Right lobe of liver (tissue), 6 donors: ENCODE measurements around the gene SNX8. TPM values are rescaled to one million over a fixed set of nuclear protein-coding genes. Genes with fewer than 3 reads are reported as not detected.
"Not testable (repeated sequence)": the region's sequence is repeated elsewhere in the genome, so short reads cannot be mapped to it uniquely, and the experiment has no call there.

ENCODE experiments used
- ATAC-seq, 4 donors: fragments of 200-7000 bp; cut with Tn5 transposase; one replicate each; pipeline ENCODE4 v1.9.1; 2020; ENCODE audit warnings: mild to moderate bottlenecking in 4 of 4, moderate library complexity in 4 of 4
- DNase-seq, 3 donors: peaks; one replicate each; pipeline ENCODE4 v3.0.0-alpha.2; 2020
- H3K27ac ChIP-seq, 3 donors: fragments of 200-600 bp; one replicate each; pipeline ENCODE4 v1.8.0; 2022
- H3K27me3 ChIP-seq, 2 donors: fragments of 200-600 bp; one replicate each; pipeline ENCODE4 v1.8.0; 2022
- H3K36me3 ChIP-seq, 4 donors: fragments of 200-600 bp; sonication (generic) in 1 of 4; one replicate each; pipeline versions ENCODE4 v1.5.1 to v1.8.0; 2017 to 2022; ENCODE audit warnings: control low read depth in 1 of 4
- H3K4me1 ChIP-seq, 4 donors: fragments of 200-600 bp; sonication (generic) in 1 of 4; one replicate each; pipeline versions ENCODE4 v1.5.1 to v1.8.0; 2017 to 2022; ENCODE audit warnings: control low read depth in 1 of 4
- H3K4me3 ChIP-seq, 3 donors: fragments of 200-600 bp; one replicate each; pipeline ENCODE4 v1.8.0; 2022
- H3K9me3 ChIP-seq, 4 donors: fragments of 200-600 bp; sonication (generic) in 1 of 4; one replicate each; pipeline versions ENCODE4 v1.5.1 to v1.8.0; 2017 to 2022; ENCODE audit warnings: control low read depth in 1 of 4
- POLR2A ChIP-seq: fragments of 450-650 bp; IDR thresholded peaks from one replicate; pipeline ENCODE4 v1.6.1; 2017; ENCODE audit warnings: antibody characterized with exemption, mild to moderate bottlenecking
- WGBS: methylation state at CpG from one replicate; pipeline ENCODE4 v1.1.6; 2018; ENCODE audit warnings: low coverage, low lambda C conversion rate; ENCODE audit not compliant: insufficient coverage; ENCODE audit errors: missing lambda C conversion rate; 5-methylcytosine and 5-hydroxymethylcytosine counted together
- intact Hi-C, 2 donors: fragments of 100-400 bp; cut with DNase I; formaldehyde crosslinking; loops; one replicate each; pipeline versions ENCODE4 v1.11.2 to v1.14.1; 2022
- total RNA-seq, 6 experiments: library from RNA; depleted of rRNA in 2 of 6; stranded (reverse); fragments of >200 nt in 2 of 6; fragmentation: NEBNext Ultra II Directional in 3 of 6; extraction: Animal tissue kit (Norgen Biotek cat#: 25700) in 3 of 6; gene quantifications; one replicate each; pipeline versions ENCODE4 v1.1.0 to v1.2.4, GENCODE V29; 2016 to 2023
- TF ChIP-seq, protein P1 (sequence below), 4 donors: fragments of 200-600 bp in 3 of 4; fragments of 450-650 bp in 1 of 4; IDR thresholded peaks; one replicate each; pipeline versions ENCODE4 v1.5.1 to v1.8.0; 2016 to 2022; ENCODE audit warnings: antibody characterized with exemption in 4 of 4, mild to moderate bottlenecking in 2 of 4
- donor health status: DM: no; HTN: yes; CAD: no.
- donor health status: DM: no; HTN: no; CAD: no.
- donor health status: DM: no; HTN: no; CAD: no.
- donor health status: DM: no; HTN: yes; CAD: no.
- donor health status: DM: no; HTN: yes; CAD: no.

Gene SNX8
- total RNA-seq, 6 experiments from 2014 or later = 9.1 to 26.2 (median 13.0) TPM

- TF ChIP-seq, protein P1, sequence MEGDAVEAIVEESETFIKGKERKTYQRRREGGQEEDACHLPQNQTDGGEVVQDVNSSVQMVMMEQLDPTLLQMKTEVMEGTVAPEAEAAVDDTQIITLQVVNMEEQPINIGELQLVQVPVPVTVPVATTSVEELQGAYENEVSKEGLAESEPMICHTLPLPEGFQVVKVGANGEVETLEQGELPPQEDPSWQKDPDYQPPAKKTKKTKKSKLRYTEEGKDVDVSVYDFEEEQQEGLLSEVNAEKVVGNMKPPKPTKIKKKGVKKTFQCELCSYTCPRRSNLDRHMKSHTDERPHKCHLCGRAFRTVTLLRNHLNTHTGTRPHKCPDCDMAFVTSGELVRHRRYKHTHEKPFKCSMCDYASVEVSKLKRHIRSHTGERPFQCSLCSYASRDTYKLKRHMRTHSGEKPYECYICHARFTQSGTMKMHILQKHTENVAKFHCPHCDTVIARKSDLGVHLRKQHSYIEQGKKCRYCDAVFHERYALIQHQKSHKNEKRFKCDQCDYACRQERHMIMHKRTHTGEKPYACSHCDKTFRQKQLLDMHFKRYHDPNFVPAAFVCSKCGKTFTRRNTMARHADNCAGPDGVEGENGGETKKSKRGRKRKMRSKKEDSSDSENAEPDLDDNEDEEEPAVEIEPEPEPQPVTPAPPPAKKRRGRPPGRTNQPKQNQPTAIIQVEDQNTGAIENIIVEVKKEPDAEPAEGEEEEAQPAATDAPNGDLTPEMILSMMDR (IDR thresholded peaks at IDR 0.05) = no peak
- no peak for TF ChIP-seq POLR2A
- Histone ChIP-seq H3K4me1 (peaks cover 0 to 11% (median 0%) of the 10 kb centered on the region in 4 donors), H3K4me3 (no peak overlapping the region), H3K27ac (no peak overlapping the region), H3K27me3 (no peaks in the 10 kb centered on the region), H3K36me3 (no peaks in the 10 kb centered on the region), H3K9me3 (no peaks in the 10 kb centered on the region)
- 94% methylated on average over 7 of the region's 12 CpGs for WGBS
- ATAC-seq (no peak), DNase-seq (no peak)
- intact Hi-C loops = loop anchor here in 1 of 2 donors (10.0 kb wide), 1 partner anchor 106 kb away; the partner anchor contains the start of genes MRM2 and NUDT1
Observed at GRCh38 chr7:2350861-2351260, 36.6 kb upstream of the SNX8 start.

DNA sequence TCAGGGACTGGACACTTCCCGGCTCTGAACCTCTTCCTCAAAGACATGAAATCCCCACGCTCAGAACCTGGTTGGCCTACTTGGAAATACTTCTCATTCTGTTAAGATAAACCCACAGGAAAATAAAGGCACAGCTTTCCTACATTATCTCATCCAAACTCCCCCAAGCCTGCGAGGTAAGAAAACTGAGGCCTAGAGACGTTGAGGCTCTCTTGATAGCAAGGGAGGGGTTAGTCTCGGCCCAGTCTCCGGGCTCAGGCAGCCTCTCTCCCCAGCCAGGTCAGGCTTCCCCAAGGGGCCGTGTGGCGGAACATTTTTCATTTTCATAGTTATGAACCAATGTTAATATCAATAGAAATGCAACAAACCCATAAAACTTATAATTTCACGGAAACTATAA is 35.8 kb upstream of the SNX8 start:
- Histone ChIP-seq H3K36me3 (no peaks in the 10 kb centered on the region), H3K27ac (no peak overlapping the region), H3K27me3 (no peaks in the 10 kb centered on the region), H3K4me1 (peaks cover 0 to 9% (median 0%) of the 10 kb centered on the region in 4 donors), H3K9me3 (no peaks in the 10 kb centered on the region), H3K4me3 (no peak overlapping the region)
- intact Hi-C loops = loop anchor here in 1 of 2 donors (10.0 kb wide), 1 partner anchor 105 kb away; the partner anchor contains the start of genes MRM2 and NUDT1
- no peak for DNase-seq
- WGBS = 82% methylated on average over 8 of the region's 9 CpGs
- TF ChIP-seq POLR2A = no peak
- TF ChIP-seq, protein P1 (IDR thresholded peaks at IDR 0.05) = no peak
- no peak for ATAC-seq

- H3K4me1 ChIP-seq, H3K36me3 ChIP-seq, intact Hi-C loops, H3K27ac ChIP-seq, DNase-seq, H3K4me3 ChIP-seq, ATAC-seq, H3K9me3 ChIP-seq, H3K27me3 ChIP-seq: not testable (repeated sequence)
- 56% methylated on average over 8 of the region's 15 CpGs for WGBS
Observed at GRCh38 chr7:2347351-2348063, 33.3 kb upstream of the SNX8 start.

GRCh38 chr7:2336626-2337299 is 22.5 kb upstream of the SNX8 start:
- DNase-seq (no peak), ATAC-seq (no peak)
- H3K9me3 ChIP-seq = no peaks in the 10 kb centered on the region
- no peaks in the 10 kb centered on the region for H3K4me1 ChIP-seq
- 89% methylated on average over 15 of the region's 20 CpGs for WGBS
- intact Hi-C loops = no loop called here
- no peaks in the 10 kb centered on the region for H3K36me3 ChIP-seq
- no peaks in the 10 kb centered on the region for H3K27me3 ChIP-seq
- no peak overlapping the region for H3K4me3 ChIP-seq
- no peak overlapping the region for H3K27ac ChIP-seq
- no peak for TF ChIP-seq POLR2A
- TF ChIP-seq, protein P1 (IDR thresholded peaks at IDR 0.05) = no peak

DNA sequence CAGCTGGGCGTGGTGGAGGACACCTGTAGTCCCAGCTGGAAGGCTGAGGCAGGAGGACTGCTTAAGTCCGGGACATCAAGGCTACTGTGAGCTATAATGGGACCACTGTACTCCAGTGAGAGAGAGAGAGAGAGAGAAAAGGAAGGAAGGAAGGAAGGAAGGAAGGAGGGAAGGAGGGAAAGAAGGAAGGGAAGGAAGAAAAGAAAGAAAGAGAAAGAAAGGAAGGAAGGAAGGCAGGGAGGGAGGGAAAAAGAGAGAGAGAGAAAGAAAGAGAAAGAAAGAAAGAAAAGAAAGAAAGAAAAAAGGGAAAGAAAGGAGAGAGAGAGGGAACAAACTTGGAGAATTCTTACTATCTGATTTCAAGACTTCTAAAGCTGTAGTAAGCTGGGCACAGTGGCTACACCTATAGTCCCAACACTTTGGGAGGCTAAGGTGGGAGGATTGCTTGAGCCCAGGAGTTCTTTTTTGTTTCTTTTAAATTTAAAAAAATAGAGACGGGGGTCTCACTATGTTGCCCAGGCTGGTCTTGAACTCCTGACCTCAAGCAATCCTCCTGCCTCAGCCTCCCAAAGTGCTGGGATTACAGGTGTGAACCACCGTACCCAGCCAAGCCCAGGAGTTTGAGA is 18.5 kb upstream of the SNX8 start:
- H3K4me1 ChIP-seq, intact Hi-C loops, H3K36me3 ChIP-seq, H3K27me3 ChIP-seq, H3K4me3 ChIP-seq, DNase-seq, H3K9me3 ChIP-seq, ATAC-seq, H3K27ac ChIP-seq: not testable (repeated sequence)
- 78% methylated on average over 4 of the region's 4 CpGs for WGBS
